NCI-H187 (cell line): Measurements from ENCODE around the gene PLCXD3.
"Not testable (repeated sequence)": the region's sequence is repeated elsewhere in the genome, so short reads cannot be mapped to it uniquely, and the experiment has no call there.

ENCODE experiments used
- DNase-seq, 2 experiments: peaks; one replicate each; lab custom pipeline; 2025; lab: John Stamatoyannopoulos, UW

The PLCXD3 gene

GRCh38 chr5:41346609-41347008 lies 163.8 kb downstream of the PLCXD3 start:
- no peak for DNase-seq

DNA sequence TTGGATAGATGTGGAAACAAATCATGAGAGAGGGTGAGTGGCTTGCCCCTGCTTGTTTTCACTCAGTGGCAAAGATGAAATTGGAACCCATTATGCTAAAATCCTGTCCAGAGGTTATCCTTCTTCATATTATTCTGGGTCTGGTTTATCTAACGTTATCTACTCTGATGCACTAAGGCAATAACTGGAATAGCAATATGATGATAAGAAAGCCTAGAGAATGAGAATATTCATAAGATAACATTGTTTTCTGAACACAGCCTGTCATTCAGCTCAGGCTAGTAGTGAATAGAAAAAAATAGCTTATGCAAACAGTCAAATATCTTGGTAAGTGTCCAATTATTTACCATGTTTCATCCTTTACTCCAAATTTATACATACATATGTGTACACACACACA lies 165.1 kb downstream of the PLCXD3 start:
- no peak for DNase-seq

- DNase-seq = no peak
These were observed 171.1 kb downstream of the PLCXD3 start for GRCh38 chr5:41339339-41339738.

DNA sequence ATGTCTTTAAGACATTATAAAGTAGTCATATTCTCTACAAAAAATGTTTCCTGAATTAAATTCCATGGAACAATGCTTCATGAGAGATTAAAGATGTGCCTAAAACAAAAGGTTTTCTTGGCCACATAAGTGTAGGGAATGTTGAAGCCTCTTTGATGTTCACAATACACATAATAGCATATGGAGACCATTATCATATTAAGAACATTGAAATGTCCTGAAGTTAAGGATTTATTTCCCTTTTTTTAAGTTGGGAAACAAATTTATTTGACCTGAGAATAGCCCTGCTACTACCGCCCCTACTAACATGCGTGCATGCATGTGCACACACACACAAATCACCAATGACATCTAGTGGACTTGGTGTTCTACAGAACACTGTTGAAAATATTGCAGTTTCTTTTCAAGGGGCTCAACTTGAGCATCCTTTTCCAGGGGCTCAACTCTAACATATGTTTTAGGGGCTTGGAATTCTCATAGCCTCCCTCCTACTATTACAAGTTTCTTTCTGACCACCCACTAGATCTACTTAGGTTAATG lies 172.2 kb downstream of the PLCXD3 start:
- DNase-seq = no peak

GRCh38 chr5:41337724-41338123 lies 172.7 kb downstream of the PLCXD3 start:
- no peak for DNase-seq

DNA sequence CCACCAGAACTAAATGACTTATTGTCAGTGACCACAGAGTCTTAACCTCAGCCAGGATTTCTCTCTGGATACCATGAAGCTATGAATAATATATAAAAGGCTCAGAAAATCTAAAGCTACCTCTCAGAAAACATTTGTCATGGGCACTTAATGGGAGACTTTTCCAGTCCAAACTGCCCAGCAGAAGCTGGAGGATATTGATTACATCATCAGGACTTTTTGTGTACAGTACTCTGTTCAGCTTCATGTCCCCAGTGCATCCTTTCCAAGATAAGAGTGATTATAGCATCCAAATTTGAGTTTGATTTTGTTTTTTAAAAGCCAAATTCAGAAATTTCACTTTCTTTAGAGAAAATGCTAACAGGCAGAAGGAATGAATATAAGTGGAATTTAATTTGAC lies 173.2 kb downstream of the PLCXD3 start:
- DNase-seq = no peak

- DNase-seq = no peak
These were observed 173.9 kb downstream of the PLCXD3 start for GRCh38 chr5:41336471-41336870.

GRCh38 chr5:41335596-41336181 lies 174.7 kb downstream of the PLCXD3 start:
- DNase-seq = no peak

DNA sequence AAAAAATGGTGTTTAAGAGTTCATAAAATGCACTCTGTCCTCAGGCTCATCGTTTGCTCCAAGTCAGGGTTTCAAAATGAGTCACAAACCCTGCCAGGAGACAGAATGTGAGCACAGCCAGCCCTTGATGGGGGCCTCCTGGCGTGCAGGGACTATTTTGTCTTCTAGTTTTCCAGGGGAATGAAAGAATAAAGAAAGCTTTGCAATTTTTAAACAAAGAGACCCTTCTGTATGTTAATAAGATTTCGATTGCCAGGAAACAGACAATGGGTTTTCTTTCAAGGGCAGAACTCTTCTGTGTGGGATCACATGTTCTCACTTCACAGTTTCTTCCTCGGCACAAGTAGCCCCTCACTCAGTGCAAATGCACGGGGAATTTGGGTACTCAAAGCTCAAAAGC lies 175.6 kb downstream of the PLCXD3 start:
- no peak for DNase-seq

DNA sequence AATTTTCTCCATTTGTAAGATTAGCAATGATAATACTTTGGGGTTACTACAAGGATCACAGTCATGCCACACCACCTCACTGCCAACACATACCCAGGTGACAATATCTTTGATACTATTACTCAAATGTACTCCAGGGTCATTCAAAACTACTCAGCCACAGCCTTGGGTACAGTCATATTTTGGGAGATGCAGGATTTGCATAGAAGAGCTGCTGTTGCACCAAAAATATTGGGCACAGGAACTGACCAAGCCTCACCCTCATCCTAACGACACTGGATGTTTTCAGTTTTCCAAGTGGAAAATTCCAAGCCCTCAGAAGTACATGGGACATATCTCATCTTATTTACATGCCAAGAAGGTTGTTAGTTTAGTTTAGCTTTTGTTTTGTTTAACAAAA lies 176.2 kb downstream of the PLCXD3 start:
- DNase-seq = no peak

DNA sequence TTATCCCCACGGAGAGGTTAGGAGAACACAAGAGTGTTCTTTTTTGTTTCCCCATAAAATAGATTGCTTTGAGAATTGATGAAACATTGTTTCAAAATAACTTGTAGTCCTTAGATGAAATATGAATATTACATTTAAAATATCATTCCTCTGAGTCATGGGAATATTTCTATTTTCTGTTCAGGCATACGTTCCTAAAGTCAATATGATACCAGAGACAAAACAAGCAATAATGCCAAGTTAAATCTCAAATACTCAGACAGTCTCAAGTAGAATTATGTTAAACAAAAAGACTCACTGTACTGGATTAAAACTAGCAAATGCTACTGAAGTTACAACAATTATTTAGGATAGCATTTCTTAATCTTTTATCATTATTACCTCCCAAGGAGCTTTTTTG lies 185.3 kb downstream of the PLCXD3 start:
- no peak for DNase-seq

DNA sequence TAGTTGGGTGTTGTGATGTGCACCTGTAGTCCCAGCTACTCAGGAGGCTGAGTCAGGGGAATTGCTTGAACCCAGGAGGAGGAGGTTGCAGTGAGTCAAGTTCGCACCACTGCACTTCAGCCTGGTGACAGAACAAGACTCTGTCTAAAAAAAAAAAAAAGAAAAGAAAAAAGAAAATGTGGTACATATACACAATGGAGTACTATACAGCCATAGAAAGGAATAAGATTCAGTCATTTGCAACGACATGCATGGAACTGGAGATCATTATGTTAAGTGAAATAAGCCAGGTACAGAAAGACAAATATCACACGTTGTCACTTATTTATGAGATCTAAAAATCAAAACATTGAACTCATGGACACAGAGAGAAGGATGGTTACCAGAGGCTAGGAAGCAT lies 187.6 kb downstream of the PLCXD3 start:
- DNase-seq = not testable (repeated sequence)

GRCh38 chr5:41312478-41313060 lies 197.8 kb downstream of the PLCXD3 start:
- DNase-seq = no peak

- no peak for DNase-seq
These were observed 198.3 kb downstream of the PLCXD3 start for GRCh38 chr5:41312066-41312465.

DNA sequence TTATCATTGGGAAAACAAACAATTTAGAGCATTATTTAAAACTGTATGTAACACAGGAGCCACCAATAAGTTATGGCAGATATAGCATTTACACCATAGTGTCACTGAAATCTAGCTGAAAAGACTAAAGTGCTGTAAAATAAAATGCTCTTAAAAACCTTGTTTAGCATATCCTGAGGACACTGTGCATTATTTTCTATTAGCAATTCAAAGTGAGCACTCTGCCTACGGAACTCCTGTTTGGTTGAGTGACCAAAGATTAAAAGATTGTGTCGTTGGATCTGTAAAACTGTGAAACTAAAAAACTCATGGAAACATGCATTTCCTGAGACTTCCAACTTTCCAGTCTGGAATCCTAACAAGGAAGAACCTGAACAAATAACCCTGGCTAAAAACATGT lies 201.1 kb downstream of the PLCXD3 start:
- no peak for DNase-seq

- no peak for DNase-seq
These were observed 204.4 kb downstream of the PLCXD3 start for GRCh38 chr5:41306005-41306404.

- DNase-seq = no peak
These were observed 205.3 kb downstream of the PLCXD3 start for GRCh38 chr5:41305056-41305455.

- DNase-seq = no peak
These were observed 214.3 kb downstream of the PLCXD3 start for GRCh38 chr5:41296066-41296465.

- no peak for DNase-seq
These were observed 219.1 kb downstream of the PLCXD3 start for GRCh38 chr5:41291323-41291722.

- no peak for DNase-seq
These were observed 219.6 kb downstream of the PLCXD3 start for GRCh38 chr5:41290810-41291209.

- DNase-seq = no peak
These were observed 220.4 kb downstream of the PLCXD3 start for GRCh38 chr5:41289970-41290464.

DNA sequence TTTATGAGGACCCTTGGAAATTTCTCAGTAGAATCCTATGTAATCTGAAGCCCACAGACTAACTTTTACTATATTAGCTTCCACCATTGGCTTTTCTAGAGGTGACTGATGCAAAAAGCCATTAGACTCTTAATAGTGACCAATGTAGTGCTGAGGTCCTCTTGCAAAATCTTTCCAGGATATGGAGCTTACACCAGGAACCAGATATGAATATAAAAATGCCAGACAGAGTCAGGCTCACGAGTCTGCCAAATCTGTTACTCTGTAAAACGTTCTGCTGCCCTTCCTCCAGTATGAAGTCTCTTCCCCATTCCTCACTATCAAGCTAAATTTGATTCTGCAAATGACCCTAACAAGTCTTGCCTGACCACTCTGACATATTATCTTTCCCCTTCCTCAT lies 223.7 kb downstream of the PLCXD3 start:
- no peak for DNase-seq

DNA sequence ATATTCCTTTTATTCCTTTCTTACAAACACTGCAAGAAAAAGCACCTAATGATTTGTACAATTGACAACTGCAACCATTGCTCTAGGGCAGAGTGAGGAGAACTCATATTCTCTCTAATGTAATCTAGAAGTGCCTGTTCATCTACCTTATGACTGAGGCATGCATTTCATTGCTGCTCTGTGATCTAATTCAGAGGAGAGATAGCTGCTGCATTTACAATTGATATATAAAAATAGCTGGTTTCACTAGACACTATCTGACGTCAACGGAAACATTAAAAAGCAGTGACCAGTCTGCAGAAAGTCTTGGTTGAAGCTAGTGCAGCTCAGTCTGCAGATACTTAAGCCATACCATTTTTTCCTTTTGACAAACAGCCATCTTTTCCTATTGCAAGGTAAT lies 224.2 kb downstream of the PLCXD3 start:
- DNase-seq = no peak

GRCh38 chr5:41284938-41285337 lies 225.5 kb downstream of the PLCXD3 start:
- no peak for DNase-seq
